MM.1S (cell line): Measurements from ENCODE around the gene GUCY1B1.

Experiments
- EZH2 ChIP-seq: fragments of 300-600 bp; sonication (generic); optimal IDR thresholded peaks from 2 replicates; pipeline ENCODE3; 2017; ENCODE audit warnings: low read depth, mild to moderate bottlenecking, antibody characterized with exemption, low read length, mixed read lengths
- TF ChIP-seq, protein P1 (sequence below): fragments of 300-600 bp; sonication (generic); IDR thresholded peaks from 2 replicates; pipeline ENCODE4 v1.5.1; 2016; ENCODE audit warnings: antibody characterized with exemption, low read length, mixed read lengths

DNA sequence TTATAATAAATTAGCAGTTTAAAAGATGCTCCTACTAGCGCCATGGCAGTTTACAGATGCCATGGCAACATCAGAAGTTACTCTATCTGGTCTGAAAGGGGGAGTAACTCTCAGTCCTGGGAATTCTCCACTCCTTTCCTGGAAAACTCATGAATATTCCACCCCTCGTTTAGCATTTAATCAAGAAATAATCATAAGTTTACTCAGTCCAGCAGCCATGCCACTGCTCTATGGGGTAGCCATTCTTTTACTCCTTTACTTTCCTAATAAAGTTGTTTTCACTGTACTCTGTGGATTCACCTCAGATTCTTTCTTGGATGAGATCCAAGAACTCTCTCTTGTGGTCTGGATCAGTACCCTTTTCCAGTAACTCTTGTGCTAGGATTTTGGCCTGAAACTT is 52.3 kb downstream of the GUCY1B1 start:
- TF ChIP-seq, protein P1, sequence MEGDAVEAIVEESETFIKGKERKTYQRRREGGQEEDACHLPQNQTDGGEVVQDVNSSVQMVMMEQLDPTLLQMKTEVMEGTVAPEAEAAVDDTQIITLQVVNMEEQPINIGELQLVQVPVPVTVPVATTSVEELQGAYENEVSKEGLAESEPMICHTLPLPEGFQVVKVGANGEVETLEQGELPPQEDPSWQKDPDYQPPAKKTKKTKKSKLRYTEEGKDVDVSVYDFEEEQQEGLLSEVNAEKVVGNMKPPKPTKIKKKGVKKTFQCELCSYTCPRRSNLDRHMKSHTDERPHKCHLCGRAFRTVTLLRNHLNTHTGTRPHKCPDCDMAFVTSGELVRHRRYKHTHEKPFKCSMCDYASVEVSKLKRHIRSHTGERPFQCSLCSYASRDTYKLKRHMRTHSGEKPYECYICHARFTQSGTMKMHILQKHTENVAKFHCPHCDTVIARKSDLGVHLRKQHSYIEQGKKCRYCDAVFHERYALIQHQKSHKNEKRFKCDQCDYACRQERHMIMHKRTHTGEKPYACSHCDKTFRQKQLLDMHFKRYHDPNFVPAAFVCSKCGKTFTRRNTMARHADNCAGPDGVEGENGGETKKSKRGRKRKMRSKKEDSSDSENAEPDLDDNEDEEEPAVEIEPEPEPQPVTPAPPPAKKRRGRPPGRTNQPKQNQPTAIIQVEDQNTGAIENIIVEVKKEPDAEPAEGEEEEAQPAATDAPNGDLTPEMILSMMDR: no peak
- TF ChIP-seq EZH2: no peak
